Keratinocyte (primary cell): ENCODE data around the gene VMA21.

ENCODE experiments used
- EZH2 ChIP-seq: IDR thresholded peaks from one replicate; pipeline ENCODE4 v1.6.1; 2012; ENCODE audit warnings: inconsistent platforms, mild to moderate bottlenecking, low read length, moderate library complexity
- TF ChIP-seq, protein P1 (sequence below), 3 experiments: IDR thresholded peaks in 1 of 3; conservative IDR thresholded peaks in 1 of 3; optimal IDR thresholded peaks in 1 of 3; 2 replicates in 2 of 3; 3 replicates in 1 of 3; pipeline versions ENCODE3 to v1.5.1; 2011; ENCODE audit warnings: low read length in 3 of 3, mild to moderate bottlenecking in 3 of 3, moderate library complexity in 2 of 3, control low read depth in 1 of 3, inconsistent platforms in 1 of 3; ENCODE audit not compliant: insufficient read depth in 2 of 3; ENCODE audit errors: extremely low read depth in 1 of 3

- TF ChIP-seq, protein P1, sequence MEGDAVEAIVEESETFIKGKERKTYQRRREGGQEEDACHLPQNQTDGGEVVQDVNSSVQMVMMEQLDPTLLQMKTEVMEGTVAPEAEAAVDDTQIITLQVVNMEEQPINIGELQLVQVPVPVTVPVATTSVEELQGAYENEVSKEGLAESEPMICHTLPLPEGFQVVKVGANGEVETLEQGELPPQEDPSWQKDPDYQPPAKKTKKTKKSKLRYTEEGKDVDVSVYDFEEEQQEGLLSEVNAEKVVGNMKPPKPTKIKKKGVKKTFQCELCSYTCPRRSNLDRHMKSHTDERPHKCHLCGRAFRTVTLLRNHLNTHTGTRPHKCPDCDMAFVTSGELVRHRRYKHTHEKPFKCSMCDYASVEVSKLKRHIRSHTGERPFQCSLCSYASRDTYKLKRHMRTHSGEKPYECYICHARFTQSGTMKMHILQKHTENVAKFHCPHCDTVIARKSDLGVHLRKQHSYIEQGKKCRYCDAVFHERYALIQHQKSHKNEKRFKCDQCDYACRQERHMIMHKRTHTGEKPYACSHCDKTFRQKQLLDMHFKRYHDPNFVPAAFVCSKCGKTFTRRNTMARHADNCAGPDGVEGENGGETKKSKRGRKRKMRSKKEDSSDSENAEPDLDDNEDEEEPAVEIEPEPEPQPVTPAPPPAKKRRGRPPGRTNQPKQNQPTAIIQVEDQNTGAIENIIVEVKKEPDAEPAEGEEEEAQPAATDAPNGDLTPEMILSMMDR (optimal IDR thresholded peaks at IDR 0.05 in 1 of 3, IDR thresholded peaks at IDR 0.05 in 1 of 3, conservative IDR thresholded peaks at IDR 0.05 in 1 of 3; ENCODE audit: extremely low read depth in 1 of 3, insufficient read depth in 2 of 3, low read length in 3 of 3) = no peak
- TF ChIP-seq EZH2 = no peak
Observed at GRCh38 chrX:151402719-151403390, 5.8 kb downstream of the VMA21 start.
